ENCODE measurements around the gene NFU1. TPM values are rescaled to one million over a fixed set of nuclear protein-coding genes. Genes with fewer than 3 reads are reported as not detected.

Gene NFU1
- total RNA-seq, 4 donors from 2014 or later = 32.0 to 48.1 (median 40.9) TPM

GRCh38 chr2:69477627-69478026, 40.4 kb upstream of the NFU1 start:
- no peaks in the 10 kb centered on the region for H3K9me3 ChIP-seq
- no peak overlapping the region for H3K4me3 ChIP-seq
- 69 to 78% methylated on average over 1 of the region's 1 CpG for WGBS, 2 donors
- no peak overlapping the region for H3K27ac ChIP-seq
- H3K4me1 ChIP-seq = no peaks in the 10 kb centered on the region
- H3K36me3 ChIP-seq = peaks cover 0 to 68% (median 0%) of the 10 kb centered on the region in 3 donors
- no peak for DNase-seq (ENCODE audit: low spot score in 2 of 2)
- no peak for TF ChIP-seq EP300 (IDR thresholded peaks at IDR 0.05)
- TF ChIP-seq POLR2A (IDR thresholded peaks at IDR 0.05) = no peak
- no peak for TF ChIP-seq CTCF (IDR thresholded peaks at IDR 0.05)
- H3K27me3 ChIP-seq = no peaks in the 10 kb centered on the region

GRCh38 chr2:69474688-69475087, 37.5 kb upstream of the NFU1 start:
- no peak for TF ChIP-seq CTCF (IDR thresholded peaks at IDR 0.05)
- TF ChIP-seq EP300 (IDR thresholded peaks at IDR 0.05) = no peak
- TF ChIP-seq POLR2A (IDR thresholded peaks at IDR 0.05) = no peak
- Histone ChIP-seq H3K36me3 (peaks cover 0 to 47% (median 0%) of the 10 kb centered on the region in 3 donors), H3K4me3 (no peak overlapping the region), H3K4me1 (no peaks in the 10 kb centered on the region), H3K27ac (no peak overlapping the region), H3K9me3 (no peaks in the 10 kb centered on the region), H3K27me3 (no peaks in the 10 kb centered on the region)
- no peak for DNase-seq (ENCODE audit: low spot score in 2 of 2)
- 69 to 73% methylated on average over 2 of the region's 2 CpGs for WGBS, 2 donors

GRCh38 chr2:69471793-69472192, 34.6 kb upstream of the NFU1 start:
- H3K9me3 ChIP-seq = no peaks in the 10 kb centered on the region
- H3K4me1 ChIP-seq = peaks cover 0 to 18% (median 0%) of the 10 kb centered on the region in 4 donors
- 85 to 87% methylated on average over 2 of the region's 2 CpGs for WGBS, 2 donors

GRCh38 chr2:69470911-69471310, 33.7 kb upstream of the NFU1 start:
- H3K27me3 ChIP-seq = no peaks in the 10 kb centered on the region
- no peak overlapping the region for H3K27ac ChIP-seq
- 64 to 75% methylated on average over 5 of the region's 5 CpGs for WGBS, 2 donors
- TF ChIP-seq EP300 (IDR thresholded peaks at IDR 0.05) (no peak), CTCF (IDR thresholded peaks at IDR 0.05) (no peak), POLR2A (IDR thresholded peaks at IDR 0.05) (no peak)
- DNase-seq (ENCODE audit: low spot score in 2 of 2) = no peak
- peaks cover 0 to 28% (median 0%) of the 10 kb centered on the region in 3 donors for H3K36me3 ChIP-seq
- no peaks in the 10 kb centered on the region for H3K9me3 ChIP-seq
- H3K4me3 ChIP-seq = no peak overlapping the region
- peaks cover 0 to 18% (median 0%) of the 10 kb centered on the region in 4 donors for H3K4me1 ChIP-seq

More at GRCh38 chr2:69471793-69472192, 34.6 kb upstream of the NFU1 start:
- Histone ChIP-seq H3K4me3 (no peak overlapping the region), H3K27ac (no peak overlapping the region), H3K27me3 (no peaks in the 10 kb centered on the region), H3K36me3 (peaks cover 0 to 25% (median 0%) of the 10 kb centered on the region in 3 donors)
- TF ChIP-seq CTCF (IDR thresholded peaks at IDR 0.05) = no peak
- no peak for TF ChIP-seq EP300 (IDR thresholded peaks at IDR 0.05)
- no peak for TF ChIP-seq POLR2A (IDR thresholded peaks at IDR 0.05)
- DNase-seq (ENCODE audit: low spot score in 2 of 2) = no peak

GRCh38 chr2:69469784-69470183, 32.5 kb upstream of the NFU1 start:
- H3K36me3 ChIP-seq = peaks cover 0 to 26% (median 0%) of the 10 kb centered on the region in 3 donors
- 88 to 93% methylated on average over 1 of the region's 1 CpG for WGBS, 2 donors

More at GRCh38 chr2:69469784-69470183, 32.5 kb upstream of the NFU1 start:
- no peak for DNase-seq (ENCODE audit: low spot score in 2 of 2)
- no peak overlapping the region for H3K27ac ChIP-seq
- H3K27me3 ChIP-seq = no peaks in the 10 kb centered on the region
- H3K4me1 ChIP-seq = peaks cover 0 to 18% (median 0%) of the 10 kb centered on the region in 4 donors
- H3K9me3 ChIP-seq = no peaks in the 10 kb centered on the region
- TF ChIP-seq EP300 (IDR thresholded peaks at IDR 0.05) (no peak), POLR2A (IDR thresholded peaks at IDR 0.05) (no peak), CTCF (IDR thresholded peaks at IDR 0.05) (no peak)
- H3K4me3 ChIP-seq = no peak overlapping the region
